Fibroblast of villous mesenchyme (primary cell): Measurements from ENCODE around the gene UBAP1. TPM values are rescaled to one million over a fixed set of nuclear protein-coding genes. Genes with fewer than 3 reads are reported as not detected.

Source experiments
- DNase-seq: peaks from one replicate; pipeline ENCODE4 v3.0.0-alpha.2; 2010; ENCODE audit warnings: low read depth
- H3K4me3 ChIP-seq: 2 replicates; pipeline ENCODE4 v1.5.1; 2011; ENCODE audit warnings: low read depth, mild to moderate bottlenecking, low read length
- total RNA-seq: library from RNA; depleted of rRNA; stranded (reverse); fragments of >200 nt; gene quantifications from 2 replicates; pipeline ENCODE4 v1.2.3, GENCODE V29; 2012
- TF ChIP-seq, protein P1 (sequence below): IDR thresholded peaks from 2 replicates; pipeline ENCODE4 v1.5.1; 2012; ENCODE audit warnings: low read depth, mild to moderate bottlenecking, low read length; ENCODE audit not compliant: insufficient read depth

UBAP1 gene
- total RNA-seq, 1 donor = 51.0 TPM

DNA sequence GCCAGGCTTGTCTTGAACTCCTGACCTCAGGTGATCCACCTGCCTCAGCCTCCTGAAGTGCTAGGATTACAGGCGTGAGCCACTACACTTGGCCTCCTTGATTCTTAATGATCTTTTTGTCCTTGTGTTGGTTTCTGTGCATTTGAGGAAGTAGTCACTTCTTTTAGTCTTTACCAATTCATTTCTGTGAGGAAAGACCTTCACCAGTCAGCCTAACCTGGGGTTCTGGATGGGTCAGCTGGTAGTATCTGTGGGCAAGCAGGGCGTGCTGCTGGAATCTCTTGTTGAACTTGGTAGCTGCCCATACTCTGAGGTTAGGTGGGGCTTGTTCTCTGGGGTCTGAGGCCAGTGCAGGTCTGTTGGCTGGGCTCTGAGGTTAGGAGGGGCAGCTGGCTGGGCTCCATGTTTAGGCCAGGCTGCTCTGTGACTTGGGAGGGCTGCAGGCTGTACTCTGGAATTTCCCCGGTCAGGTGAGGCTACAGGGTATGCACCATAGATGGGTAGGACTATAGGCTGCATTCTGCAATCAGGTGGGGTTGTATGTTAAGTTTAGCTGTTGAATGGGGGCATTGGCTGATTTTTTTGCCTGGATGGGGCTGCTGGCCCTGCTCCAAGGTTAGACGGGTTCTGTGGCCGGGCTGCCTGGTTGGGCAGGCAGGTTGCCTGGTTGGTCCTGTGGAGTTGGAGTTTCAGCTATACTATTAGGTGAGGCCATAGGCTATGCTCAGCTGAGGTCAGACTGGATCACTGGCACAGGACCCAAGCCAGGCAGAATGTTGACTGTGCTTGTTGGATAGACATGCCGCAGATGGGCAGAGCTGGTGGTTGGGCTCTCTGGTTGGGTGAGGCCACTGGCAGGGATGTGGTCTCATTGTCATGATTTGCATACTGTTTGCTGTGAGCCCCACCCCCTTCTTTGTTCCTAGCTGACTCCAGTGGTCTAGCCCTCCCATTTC, 19.2 kb downstream of the UBAP1 start:
- TF ChIP-seq, protein P1, sequence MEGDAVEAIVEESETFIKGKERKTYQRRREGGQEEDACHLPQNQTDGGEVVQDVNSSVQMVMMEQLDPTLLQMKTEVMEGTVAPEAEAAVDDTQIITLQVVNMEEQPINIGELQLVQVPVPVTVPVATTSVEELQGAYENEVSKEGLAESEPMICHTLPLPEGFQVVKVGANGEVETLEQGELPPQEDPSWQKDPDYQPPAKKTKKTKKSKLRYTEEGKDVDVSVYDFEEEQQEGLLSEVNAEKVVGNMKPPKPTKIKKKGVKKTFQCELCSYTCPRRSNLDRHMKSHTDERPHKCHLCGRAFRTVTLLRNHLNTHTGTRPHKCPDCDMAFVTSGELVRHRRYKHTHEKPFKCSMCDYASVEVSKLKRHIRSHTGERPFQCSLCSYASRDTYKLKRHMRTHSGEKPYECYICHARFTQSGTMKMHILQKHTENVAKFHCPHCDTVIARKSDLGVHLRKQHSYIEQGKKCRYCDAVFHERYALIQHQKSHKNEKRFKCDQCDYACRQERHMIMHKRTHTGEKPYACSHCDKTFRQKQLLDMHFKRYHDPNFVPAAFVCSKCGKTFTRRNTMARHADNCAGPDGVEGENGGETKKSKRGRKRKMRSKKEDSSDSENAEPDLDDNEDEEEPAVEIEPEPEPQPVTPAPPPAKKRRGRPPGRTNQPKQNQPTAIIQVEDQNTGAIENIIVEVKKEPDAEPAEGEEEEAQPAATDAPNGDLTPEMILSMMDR = no peak
- no peak for DNase-seq
- no peak overlapping the region for H3K4me3 ChIP-seq

DNA sequence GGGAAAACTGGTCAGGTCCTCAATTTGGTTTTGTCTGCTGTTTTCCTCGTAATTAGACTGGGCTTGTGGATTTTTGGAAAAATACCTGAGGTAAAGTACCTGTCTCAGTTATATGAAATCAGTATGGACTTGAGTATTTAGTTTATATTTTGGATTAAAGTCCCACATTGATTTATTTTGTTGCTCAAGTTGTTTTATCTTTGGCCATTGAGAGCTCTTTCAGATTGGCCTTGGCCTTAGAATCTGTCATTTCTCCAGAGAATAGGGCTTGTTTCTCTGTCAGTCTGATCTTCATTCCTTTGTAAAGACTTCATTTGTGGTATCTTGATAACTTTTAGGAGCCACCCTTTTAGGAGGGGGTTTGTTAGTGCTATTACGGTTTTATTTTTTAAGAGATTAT, 21.2 kb downstream of the UBAP1 start:
- H3K4me3 ChIP-seq = no peak overlapping the region
- TF ChIP-seq, protein P1 = no peak
- no peak for DNase-seq

DNA sequence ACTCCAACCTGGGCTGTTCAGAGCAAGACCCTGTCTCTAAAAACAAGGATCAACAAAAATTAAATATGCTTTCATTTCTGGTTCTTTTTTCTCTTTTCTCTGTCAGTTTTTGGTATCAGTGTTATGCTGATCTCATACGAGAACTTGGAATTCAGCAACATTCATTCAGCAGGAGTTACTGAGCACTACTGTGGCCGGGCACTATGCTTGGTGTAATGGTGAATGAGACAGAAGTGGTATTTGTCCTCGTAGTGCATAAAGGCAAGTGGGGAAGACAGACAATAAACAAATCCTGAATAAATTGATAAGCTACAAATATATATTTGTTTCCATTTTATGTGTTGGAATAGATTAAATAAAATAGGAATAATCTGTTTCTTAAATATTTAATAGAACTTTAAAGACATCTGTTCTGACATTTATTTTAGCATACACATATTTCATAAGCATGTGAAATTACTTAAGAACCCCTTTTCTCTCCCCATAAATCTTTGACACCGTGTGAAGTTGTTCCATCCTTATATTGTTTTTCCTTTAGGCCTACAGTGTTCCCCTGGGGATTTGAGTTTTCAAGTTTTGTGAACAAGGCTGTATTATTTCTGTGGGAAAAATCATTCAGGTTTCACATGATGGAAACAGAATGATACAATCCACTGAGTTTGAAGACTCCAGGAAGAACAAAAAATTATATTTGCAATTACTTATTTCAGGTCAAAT, 24.6 kb downstream of the UBAP1 start:
- DNase-seq = peak; percentile 42
- TF ChIP-seq, protein P1 = no peak
- no peak overlapping the region for H3K4me3 ChIP-seq

DNA sequence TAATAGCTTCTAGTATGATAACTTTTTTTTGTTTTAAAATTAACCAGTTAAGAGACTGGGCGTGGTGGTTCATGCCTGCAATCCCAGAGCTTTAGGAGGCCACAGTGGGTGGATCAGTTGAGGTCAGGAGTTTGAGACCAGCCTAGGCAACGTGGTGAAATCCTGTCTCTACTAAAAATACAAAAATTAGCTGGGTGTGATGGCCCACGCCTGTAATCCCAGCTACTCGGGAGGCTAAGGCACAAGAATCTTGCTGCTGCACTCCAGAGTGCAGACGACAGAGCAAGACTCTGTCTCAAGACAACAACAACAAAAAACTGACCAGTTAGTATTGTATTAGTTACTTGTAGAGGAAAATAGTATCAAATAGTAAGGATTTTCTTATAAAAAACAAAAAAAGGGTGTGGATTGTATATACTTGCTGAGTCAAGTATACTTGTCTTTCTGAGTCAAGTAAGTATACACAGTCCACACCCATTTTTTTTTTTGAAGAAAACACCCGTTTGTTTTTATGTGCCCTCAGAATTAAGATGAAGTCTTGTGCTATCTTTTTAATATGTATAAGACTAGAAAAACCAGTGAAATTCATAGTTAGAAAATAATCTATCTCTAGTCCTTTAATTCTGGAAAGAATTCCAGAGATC, 25.3 kb downstream of the UBAP1 start:
- DNase-seq = no peak
- no peak overlapping the region for H3K4me3 ChIP-seq
- TF ChIP-seq, protein P1 = no peak

DNA sequence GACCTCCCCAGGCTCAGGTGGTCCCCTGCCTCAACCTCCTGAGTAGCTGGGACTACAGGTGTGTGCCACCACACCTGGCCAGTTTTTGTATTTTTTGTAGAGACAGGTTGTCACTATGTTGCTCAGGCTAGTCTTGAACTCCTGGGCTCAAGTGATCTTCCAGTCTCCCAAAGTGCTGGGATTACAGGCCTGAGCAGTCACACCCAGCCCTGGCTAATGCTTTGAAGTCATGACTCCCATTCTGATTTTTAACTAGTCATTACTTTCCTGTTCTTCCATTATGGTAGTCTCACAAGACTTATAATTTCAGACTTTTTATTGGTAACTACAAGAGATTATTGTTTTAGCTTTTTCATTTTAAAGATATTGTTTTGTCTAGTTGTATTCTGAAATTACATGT, 26.3 kb downstream of the UBAP1 start:
- no peak for DNase-seq

DNA sequence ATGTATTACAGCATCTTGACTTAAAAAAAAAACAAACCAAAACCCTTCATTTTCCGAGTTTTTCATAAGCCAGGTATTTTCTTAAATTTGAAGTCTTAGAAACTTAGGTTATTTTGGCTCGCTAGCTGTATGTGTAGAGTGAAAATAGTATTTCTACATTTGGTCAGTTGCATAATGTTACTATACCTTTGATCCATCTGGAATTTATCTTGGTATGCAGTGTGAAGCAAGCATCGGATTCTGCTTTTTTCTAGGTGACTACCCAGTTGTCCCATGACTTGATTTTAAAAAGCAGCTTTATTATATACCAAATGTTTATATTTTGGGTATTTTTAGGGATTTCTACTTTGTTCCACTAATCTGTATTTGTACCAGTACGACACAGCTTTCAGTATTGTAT, 27.7 kb downstream of the UBAP1 start:
- peak; percentile 41 for DNase-seq
- TF ChIP-seq, protein P1 = no peak
- H3K4me3 ChIP-seq = no peak overlapping the region

More for the DNA sequence above, 26.3 kb downstream of the UBAP1 start:
- H3K4me3 ChIP-seq = no peak overlapping the region
- TF ChIP-seq, protein P1 = no peak
